ENCODE results near the gene DIS3.

DNA sequence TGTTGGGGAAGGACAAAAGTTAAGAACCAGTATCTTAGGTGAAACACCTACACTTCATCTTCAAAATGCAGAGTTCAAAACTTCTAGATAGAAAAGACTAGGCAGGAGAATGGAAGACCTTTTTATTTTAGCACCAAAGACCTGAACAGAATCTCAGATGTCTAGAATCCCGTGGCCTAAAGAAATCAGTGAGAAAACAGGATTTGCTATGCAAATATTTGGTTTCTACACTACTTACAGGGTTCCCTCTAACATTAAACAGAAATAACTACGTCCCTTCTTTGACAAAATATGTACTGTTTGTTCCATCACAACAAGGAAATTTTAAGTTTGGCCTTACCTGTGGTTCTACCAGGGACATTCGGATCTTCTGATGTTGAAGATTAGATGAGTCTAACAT lies 21.5 kb downstream of the DIS3 start:
- TF ChIP-seq CTCF (IDR thresholded peaks at IDR 0.05; ENCODE audit: low read length): no peak
- no peak for TF ChIP-seq EZH2 (optimal IDR thresholded peaks at IDR 0.05; ENCODE audit: low read depth, low read length)
